Measurements from ENCODE around the gene ST6GAL1.

Gene ST6GAL1

GRCh38 chr3:187077537-187077936 lies 147.2 kb downstream of the ST6GAL1 start:
- no peak for DNase-seq (ENCODE audit: low read depth in 2 of 2)

GRCh38 chr3:187079090-187080022 lies 149.0 kb downstream of the ST6GAL1 start:
- no peak for DNase-seq (ENCODE audit: low read depth in 2 of 2)

GRCh38 chr3:187080799-187081450 lies 150.6 kb downstream of the ST6GAL1 start:
- DNase-seq (ENCODE audit: low read depth in 2 of 2), result no peak

GRCh38 chr3:187082758-187083375 lies 152.5 kb downstream of the ST6GAL1 start:
- DNase-seq (ENCODE audit: low read depth in 2 of 2), result no peak

- DNase-seq (ENCODE audit: low read depth in 2 of 2), result no peak
Observed at GRCh38 chr3:187084126-187084525, 153.8 kb downstream of the ST6GAL1 start.

- DNase-seq (ENCODE audit: low read depth in 2 of 2), result no peak
Observed at GRCh38 chr3:187084580-187084979, 154.3 kb downstream of the ST6GAL1 start.

GRCh38 chr3:187085021-187085666 lies 154.8 kb downstream of the ST6GAL1 start:
- no peak for DNase-seq (ENCODE audit: low read depth in 2 of 2)

GRCh38 chr3:187085933-187086332 lies 155.6 kb downstream of the ST6GAL1 start:
- DNase-seq (ENCODE audit: low read depth in 2 of 2), result no peak

GRCh38 chr3:187086831-187087230 lies 156.5 kb downstream of the ST6GAL1 start:
- no peak for DNase-seq (ENCODE audit: low read depth in 2 of 2)

- DNase-seq (ENCODE audit: low read depth in 2 of 2), result no peak
Observed at GRCh38 chr3:187088701-187089100, 158.4 kb downstream of the ST6GAL1 start.

GRCh38 chr3:187093320-187093719 lies 163.0 kb downstream of the ST6GAL1 start:
- no peak for DNase-seq (ENCODE audit: low read depth in 2 of 2)

- no peak for DNase-seq (ENCODE audit: low read depth in 2 of 2)
Observed at GRCh38 chr3:187098923-187099512, 168.7 kb downstream of the ST6GAL1 start.

GRCh38 chr3:187101184-187102072 lies 171.1 kb downstream of the ST6GAL1 start:
- peak; percentile 19 to 27 for DNase-seq (ENCODE audit: low read depth in 2 of 2)

- no peak for DNase-seq (ENCODE audit: low read depth in 2 of 2)
Observed at GRCh38 chr3:187102073-187102634, 171.8 kb downstream of the ST6GAL1 start.

GRCh38 chr3:187103251-187103650 lies 172.9 kb downstream of the ST6GAL1 start:
- no peak for DNase-seq (ENCODE audit: low read depth in 2 of 2)

- DNase-seq (ENCODE audit: low read depth in 2 of 2), result no peak
Observed at GRCh38 chr3:187104342-187104741, 174.0 kb downstream of the ST6GAL1 start.

GRCh38 chr3:187104933-187105332 lies 174.6 kb downstream of the ST6GAL1 start:
- DNase-seq (ENCODE audit: low read depth in 2 of 2), result no peak

- no peak for DNase-seq (ENCODE audit: low read depth in 2 of 2)
Observed at GRCh38 chr3:187105700-187106099, 175.4 kb downstream of the ST6GAL1 start.

- DNase-seq (ENCODE audit: low read depth in 2 of 2), result no peak
Observed at GRCh38 chr3:187107989-187108388, 177.7 kb downstream of the ST6GAL1 start.

- no peak for DNase-seq (ENCODE audit: low read depth in 2 of 2)
Observed at GRCh38 chr3:187110156-187110555, 179.8 kb downstream of the ST6GAL1 start.
